ENCODE data around the gene PSMC6. TPM values are rescaled to one million over a fixed set of nuclear protein-coding genes. Genes with fewer than 3 reads are reported as not detected.

PSMC6 gene
- total RNA-seq, 1 experiment from 2014 or later, result 104 TPM

- intact Hi-C loops (cut with micrococcal nuclease; ENCODE audit: unreplicated experiment), result no loop called here
- no peaks in the 10 kb centered on the region for H3K27me3 Mint-ChIP-seq (ENCODE audit: unreplicated experiment)
- no TSS peak for BruUV-seq (replicated peaks)
Observed at GRCh38 chr14:52729585-52729924, 22.6 kb downstream of the PSMC6 start.

DNA sequence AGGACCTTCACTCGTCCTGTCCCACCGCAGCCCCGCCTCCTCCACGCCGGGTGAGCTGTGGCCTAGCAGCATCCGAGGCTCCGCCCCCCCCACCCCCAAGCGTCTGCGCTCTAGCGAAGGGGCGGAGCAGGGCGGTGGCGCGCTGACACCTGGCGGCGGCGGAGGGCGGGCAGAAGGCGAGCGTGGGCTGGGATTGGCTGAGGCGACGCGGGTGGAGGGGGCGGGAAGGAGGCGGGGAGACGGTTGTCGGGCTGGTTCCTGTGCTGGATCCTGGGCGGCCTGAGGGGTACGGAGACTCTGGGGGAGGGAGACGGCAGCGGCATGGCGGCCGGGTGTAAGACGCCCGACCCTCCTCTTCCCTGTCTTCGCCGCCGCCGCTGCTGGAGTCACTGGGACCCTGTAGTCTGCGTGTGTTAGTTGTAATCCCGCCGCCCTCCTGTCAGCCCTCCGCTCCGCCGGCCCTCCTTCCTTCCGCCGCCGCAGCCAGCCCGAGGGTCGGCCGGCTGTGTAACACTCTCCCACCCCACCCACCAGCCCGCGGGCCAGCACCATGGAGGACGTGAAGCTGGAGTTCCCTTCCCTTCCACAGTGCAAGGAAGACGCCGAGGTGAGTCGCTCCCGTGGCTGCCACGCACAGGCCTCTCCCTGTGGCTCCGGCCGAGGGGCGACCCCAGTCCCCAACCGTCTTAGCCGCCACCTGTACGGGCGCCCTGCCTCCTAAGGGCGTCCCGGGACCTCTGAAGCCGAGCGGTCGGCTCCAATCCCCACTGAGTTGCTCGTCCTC is 23.1 kb downstream of the PSMC6 start, which contains the start of gene STYX:
Gene STYX (plus strand): TSS at position 242 of the 784 bp plus-strand sequence. CDS start 309 bp downstream, at position 551.
- no peaks in the 10 kb centered on the region for H3K4me1 Mint-ChIP-seq (ENCODE audit: low read depth, unreplicated experiment)
- no peaks in the 10 kb centered on the region for H3K9me3 Mint-ChIP-seq (ENCODE audit: low read depth, unreplicated experiment)
- BruUV-seq (replicated peaks), result TSS peak; percentile 53
- CTCF ChIA-PET, result interaction anchor here (1.2 to 1.3 kb wide), 2 partner anchors 19 to 34 kb away, joined by 3 to 4 read pairs; partner anchors contain the start of gene ERO1A
- peak within 1 kb of the TSS; percentile 96 for H3K4me3 Mint-ChIP-seq (ENCODE audit: low read depth, unreplicated experiment)
- peak; percentile 99 for DNase-seq
- H3K27me3 Mint-ChIP-seq (ENCODE audit: unreplicated experiment), result no peaks in the 10 kb centered on the region
- intact Hi-C loops (cut with micrococcal nuclease; ENCODE audit: unreplicated experiment), result no loop called here
- TF ChIP-seq, protein P1, sequence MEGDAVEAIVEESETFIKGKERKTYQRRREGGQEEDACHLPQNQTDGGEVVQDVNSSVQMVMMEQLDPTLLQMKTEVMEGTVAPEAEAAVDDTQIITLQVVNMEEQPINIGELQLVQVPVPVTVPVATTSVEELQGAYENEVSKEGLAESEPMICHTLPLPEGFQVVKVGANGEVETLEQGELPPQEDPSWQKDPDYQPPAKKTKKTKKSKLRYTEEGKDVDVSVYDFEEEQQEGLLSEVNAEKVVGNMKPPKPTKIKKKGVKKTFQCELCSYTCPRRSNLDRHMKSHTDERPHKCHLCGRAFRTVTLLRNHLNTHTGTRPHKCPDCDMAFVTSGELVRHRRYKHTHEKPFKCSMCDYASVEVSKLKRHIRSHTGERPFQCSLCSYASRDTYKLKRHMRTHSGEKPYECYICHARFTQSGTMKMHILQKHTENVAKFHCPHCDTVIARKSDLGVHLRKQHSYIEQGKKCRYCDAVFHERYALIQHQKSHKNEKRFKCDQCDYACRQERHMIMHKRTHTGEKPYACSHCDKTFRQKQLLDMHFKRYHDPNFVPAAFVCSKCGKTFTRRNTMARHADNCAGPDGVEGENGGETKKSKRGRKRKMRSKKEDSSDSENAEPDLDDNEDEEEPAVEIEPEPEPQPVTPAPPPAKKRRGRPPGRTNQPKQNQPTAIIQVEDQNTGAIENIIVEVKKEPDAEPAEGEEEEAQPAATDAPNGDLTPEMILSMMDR (IDR thresholded peaks at IDR 0.05; ENCODE audit: unreplicated experiment), result no peak
- H3K27ac Mint-ChIP-seq (ENCODE audit: unreplicated experiment), result peak within 1 kb of the TSS; percentile 59
- peaks cover 47% of the 10 kb centered on the region for H3K36me3 Mint-ChIP-seq (ENCODE audit: insufficient read depth, unreplicated experiment)

More at GRCh38 chr14:52729585-52729924, 22.6 kb downstream of the PSMC6 start:
- Mint-ChIP-seq H3K27ac (ENCODE audit: unreplicated experiment) (peak overlapping the region; percentile 59), H3K4me3 (ENCODE audit: low read depth, unreplicated experiment) (peak overlapping the region; percentile 96), H3K9me3 (ENCODE audit: low read depth, unreplicated experiment) (no peaks in the 10 kb centered on the region), H3K4me1 (ENCODE audit: low read depth, unreplicated experiment) (no peaks in the 10 kb centered on the region), H3K36me3 (ENCODE audit: insufficient read depth, unreplicated experiment) (peaks cover 45% of the 10 kb centered on the region)
- no peak for DNase-seq
- TF ChIP-seq, protein P1 (IDR thresholded peaks at IDR 0.05; ENCODE audit: unreplicated experiment), result no peak
- CTCF ChIA-PET, result interaction anchor here (0.6 to 1.3 kb wide), 3 partner anchors 10 to 34 kb away, joined by 3 to 5 read pairs (median 4); partner anchors contain the start of gene ERO1A

- H3K4me1 Mint-ChIP-seq (ENCODE audit: low read depth, unreplicated experiment), result peaks cover 2% of the 10 kb centered on the region
- no peaks in the 10 kb centered on the region for H3K9me3 Mint-ChIP-seq (ENCODE audit: low read depth, unreplicated experiment)
- H3K27me3 Mint-ChIP-seq (ENCODE audit: unreplicated experiment), result no peaks in the 10 kb centered on the region
- TF ChIP-seq, protein P1 (IDR thresholded peaks at IDR 0.05; ENCODE audit: unreplicated experiment), result no peak
- DNase-seq, result no peak
- H3K36me3 Mint-ChIP-seq (ENCODE audit: insufficient read depth, unreplicated experiment), result peaks cover 43% of the 10 kb centered on the region
- intact Hi-C loops (cut with micrococcal nuclease; ENCODE audit: unreplicated experiment), result no loop called here
- CTCF ChIA-PET, result interaction anchor here (0.6 kb wide), 1 partner anchor 62 kb away, joined by 9 read pairs; no protein-coding TSS in a partner anchor
- peak overlapping the region; percentile 59 for H3K27ac Mint-ChIP-seq (ENCODE audit: unreplicated experiment)
- BruUV-seq (replicated peaks), result no TSS peak
- peak overlapping the region; percentile 96 for H3K4me3 Mint-ChIP-seq (ENCODE audit: low read depth, unreplicated experiment)
Observed at GRCh38 chr14:52730709-52731111, 23.7 kb downstream of the PSMC6 start.

GRCh38 chr14:52733824-52734223 is 26.8 kb downstream of the PSMC6 start:
- BruUV-seq (replicated peaks), result no TSS peak
- H3K27ac Mint-ChIP-seq (ENCODE audit: unreplicated experiment), result no peak overlapping the region
- intact Hi-C loops (cut with micrococcal nuclease; ENCODE audit: unreplicated experiment), result no loop called here

More at GRCh38 chr14:52733824-52734223, 26.8 kb downstream of the PSMC6 start:
- Mint-ChIP-seq H3K36me3 (ENCODE audit: insufficient read depth, unreplicated experiment) (peaks cover 28% of the 10 kb centered on the region), H3K4me3 (ENCODE audit: low read depth, unreplicated experiment) (no peak overlapping the region), H3K9me3 (ENCODE audit: low read depth, unreplicated experiment) (no peaks in the 10 kb centered on the region), H3K4me1 (ENCODE audit: low read depth, unreplicated experiment) (peaks cover 14% of the 10 kb centered on the region), H3K27me3 (ENCODE audit: unreplicated experiment) (no peaks in the 10 kb centered on the region)
- CTCF ChIA-PET, result interaction anchor here (0.6 kb wide), 1 partner anchor 38 kb away, joined by 4 read pairs; the partner anchor contains the start of gene ERO1A
- TF ChIP-seq, protein P1 (IDR thresholded peaks at IDR 0.05; ENCODE audit: unreplicated experiment), result no peak
- no peak for DNase-seq

All from Calu3 (cell line).